CD8-positive, alpha-beta memory T cell (primary cell): ENCODE results near the gene TCAIM. TPM values are rescaled to one million over a fixed set of nuclear protein-coding genes. Genes with fewer than 3 reads are reported as not detected.

Source experiments
- polyA plus RNA-seq: library from polyadenylated mRNA; unstranded; fragments of 300-500 nt; fragmentation: Illumina TruSeq; gene quantifications from one replicate; pipeline ENCODE4 v1.2.3, GENCODE V29; 2021
- total RNA-seq, 2 experiments: library from RNA; stranded (reverse); gene quantifications; one replicate each; pipeline ENCODE4 v1.2.3, GENCODE V29; 2021

Gene TCAIM
- total and polyA plus RNA-seq, 3 experiments from 2014 or later, result 12.8 to 14.4 (median 13.6) TPM

Other genes starting within 250 kb of the TCAIM start
- not detected for gene TOPAZ1, start 96.9 kb upstream of the TCAIM start, total RNA-seq
- not detected for gene TOPAZ1, start 96.9 kb upstream of the TCAIM start, polyA plus RNA-seq
- 10 to 100 TPM; 15.8 to 16.2 TPM for gene ZNF445, start 138.9 kb downstream of the TCAIM start, total RNA-seq
- gene ZNF445, start 138.9 kb downstream of the TCAIM start, polyA plus RNA-seq, result 3.2 TPM
- 1 to 10 TPM; 3.7 to 4.7 TPM for gene ZKSCAN7, start 216.4 kb downstream of the TCAIM start, total RNA-seq
- 3.8 TPM for gene ZKSCAN7, start 216.4 kb downstream of the TCAIM start, polyA plus RNA-seq
- under 1 TPM; 0.35 to 0.53 TPM for gene ZNF660, start 246.2 kb downstream of the TCAIM start, total RNA-seq
- 0.07 TPM for gene ZNF660, start 246.2 kb downstream of the TCAIM start, polyA plus RNA-seq